ENCODE results near the gene GMPS.
"Not testable (repeated sequence)": the region's sequence is repeated elsewhere in the genome, so short reads cannot be mapped to it uniquely, and the experiment has no call there.

GMPS gene

DNA sequence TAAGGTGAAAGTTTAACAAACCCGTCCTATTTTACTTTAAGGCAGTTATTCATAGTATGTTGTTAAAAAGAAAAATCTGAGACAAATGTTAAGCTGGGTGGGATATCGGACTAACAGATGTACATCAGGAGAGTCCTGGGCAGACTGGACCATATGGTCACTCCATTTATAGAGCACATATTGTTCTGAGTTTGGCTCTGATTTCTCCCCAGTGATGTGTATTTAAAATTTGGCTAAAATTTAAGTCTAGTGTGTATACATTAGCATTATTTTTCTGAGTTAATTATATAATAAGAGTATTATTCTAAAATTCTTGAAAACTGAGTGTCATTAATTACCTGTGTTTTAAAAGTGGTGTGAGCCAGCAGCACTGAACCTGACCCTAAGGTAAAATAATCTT is 6.1 kb downstream of the GMPS start:
- no peak overlapping the region for H3K4me3 ChIP-seq (ENCODE audit: insufficient read length, low read depth)
- H3K9ac ChIP-seq (ENCODE audit: insufficient read length, low read depth) = no peak overlapping the region
- DNase-seq (ENCODE audit: low read depth, low spot score) = no peak
- H3K4me1 ChIP-seq (ENCODE audit: insufficient read depth, insufficient read length) = peaks cover 5% of the 10 kb centered on the region
- H3K27me3 ChIP-seq (ENCODE audit: insufficient read depth, insufficient read length) = no peaks in the 10 kb centered on the region
- TF ChIP-seq SUZ12 (IDR thresholded peaks at IDR 0.05; ENCODE audit: extremely low read depth, insufficient read depth, insufficient read length) (no peak), YY1 (IDR thresholded peaks at IDR 0.05; ENCODE audit: insufficient read depth, insufficient read length) (no peak), ZNF274 (IDR thresholded peaks at IDR 0.05; ENCODE audit: low read depth, low read length) (no peak)
- H3K36me3 ChIP-seq (ENCODE audit: insufficient read depth, insufficient read length, low read length) = no peaks in the 10 kb centered on the region
- H3K9me3 ChIP-seq (ENCODE audit: insufficient read depth, low read length) = no peaks in the 10 kb centered on the region

GRCh38 chr3:155880286-155880685 is 9.8 kb downstream of the GMPS start:
- no peak overlapping the region for H3K4me3 ChIP-seq (ENCODE audit: insufficient read length, low read depth)

DNA sequence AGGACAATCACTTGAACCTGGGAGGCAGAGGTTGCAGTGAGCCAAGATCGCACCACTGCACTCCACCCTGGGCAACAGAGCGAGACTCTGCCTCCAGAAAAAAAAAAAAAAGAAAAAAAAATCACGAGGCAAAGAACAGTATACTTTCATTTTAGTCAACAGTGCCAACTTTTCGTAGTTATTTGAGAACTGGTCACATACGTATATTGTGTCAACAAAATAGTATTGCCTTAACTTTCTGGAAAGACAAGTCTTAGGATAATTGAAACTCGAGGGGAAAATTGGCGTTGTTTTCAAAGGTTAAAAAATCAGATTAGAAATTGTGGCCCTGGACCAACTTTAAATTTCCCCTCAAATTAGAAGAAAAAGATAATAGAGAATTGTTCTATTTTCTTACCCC is 13.8 kb downstream of the GMPS start:
- H3K9ac ChIP-seq (ENCODE audit: insufficient read length, low read depth) = no peak overlapping the region
- H3K27me3 ChIP-seq (ENCODE audit: insufficient read depth, insufficient read length) = no peaks in the 10 kb centered on the region
- no peaks in the 10 kb centered on the region for H3K9me3 ChIP-seq (ENCODE audit: insufficient read depth, low read length)
- TF ChIP-seq ZNF274 (IDR thresholded peaks at IDR 0.05; ENCODE audit: low read depth, low read length) (no peak), YY1 (IDR thresholded peaks at IDR 0.05; ENCODE audit: insufficient read depth, insufficient read length) (no peak), SUZ12 (IDR thresholded peaks at IDR 0.05; ENCODE audit: extremely low read depth, insufficient read depth, insufficient read length) (no peak)
- H3K4me3 ChIP-seq (ENCODE audit: insufficient read length, low read depth) = no peak overlapping the region
- no peaks in the 10 kb centered on the region for H3K36me3 ChIP-seq (ENCODE audit: insufficient read depth, insufficient read length, low read length)
- no peak for DNase-seq (ENCODE audit: low read depth, low spot score)
- H3K4me1 ChIP-seq (ENCODE audit: insufficient read depth, insufficient read length) = no peaks in the 10 kb centered on the region

More at GRCh38 chr3:155880286-155880685, 9.8 kb downstream of the GMPS start:
- Histone ChIP-seq H3K9me3 (ENCODE audit: insufficient read depth, low read length) (no peaks in the 10 kb centered on the region), H3K36me3 (ENCODE audit: insufficient read depth, insufficient read length, low read length) (no peaks in the 10 kb centered on the region), H3K4me1 (ENCODE audit: insufficient read depth, insufficient read length) (peaks cover 1% of the 10 kb centered on the region), H3K27me3 (ENCODE audit: insufficient read depth, insufficient read length) (no peaks in the 10 kb centered on the region), H3K9ac (ENCODE audit: insufficient read length, low read depth) (no peak overlapping the region)
- no peak for DNase-seq (ENCODE audit: low read depth, low spot score)
- TF ChIP-seq YY1 (IDR thresholded peaks at IDR 0.05; ENCODE audit: insufficient read depth, insufficient read length) (no peak), SUZ12 (IDR thresholded peaks at IDR 0.05; ENCODE audit: extremely low read depth, insufficient read depth, insufficient read length) (no peak), ZNF274 (IDR thresholded peaks at IDR 0.05; ENCODE audit: low read depth, low read length) (no peak)

DNA sequence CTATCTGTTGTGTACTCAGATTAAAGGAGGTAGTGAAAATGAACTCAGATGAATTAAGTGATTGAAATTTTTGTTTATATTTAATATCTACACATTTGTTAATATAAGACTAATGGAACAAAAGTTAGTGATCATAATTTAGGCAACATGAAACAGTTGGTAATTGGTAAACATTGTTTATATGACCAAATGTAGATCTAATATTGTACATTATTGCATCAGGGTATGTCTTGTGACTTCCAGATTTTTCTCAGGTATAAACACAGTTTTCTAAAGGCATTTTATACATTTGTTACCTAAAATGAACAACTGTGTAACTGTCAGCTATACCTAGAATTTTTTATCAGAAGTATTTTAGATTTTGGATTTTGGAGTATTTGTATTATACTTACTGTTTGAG is 14.8 kb downstream of the GMPS start:
- no peak for TF ChIP-seq ZNF274 (IDR thresholded peaks at IDR 0.05; ENCODE audit: low read depth, low read length)
- TF ChIP-seq SUZ12 (IDR thresholded peaks at IDR 0.05; ENCODE audit: extremely low read depth, insufficient read depth, insufficient read length) = no peak
- TF ChIP-seq YY1 (IDR thresholded peaks at IDR 0.05; ENCODE audit: insufficient read depth, insufficient read length) = no peak
- H3K4me3 ChIP-seq (ENCODE audit: insufficient read length, low read depth) = no peak overlapping the region
- H3K9me3 ChIP-seq (ENCODE audit: insufficient read depth, low read length) = no peaks in the 10 kb centered on the region
- DNase-seq (ENCODE audit: low read depth, low spot score) = no peak
- no peaks in the 10 kb centered on the region for H3K4me1 ChIP-seq (ENCODE audit: insufficient read depth, insufficient read length)
- no peak overlapping the region for H3K9ac ChIP-seq (ENCODE audit: insufficient read length, low read depth)
- no peaks in the 10 kb centered on the region for H3K27me3 ChIP-seq (ENCODE audit: insufficient read depth, insufficient read length)
- no peaks in the 10 kb centered on the region for H3K36me3 ChIP-seq (ENCODE audit: insufficient read depth, insufficient read length, low read length)

DNA sequence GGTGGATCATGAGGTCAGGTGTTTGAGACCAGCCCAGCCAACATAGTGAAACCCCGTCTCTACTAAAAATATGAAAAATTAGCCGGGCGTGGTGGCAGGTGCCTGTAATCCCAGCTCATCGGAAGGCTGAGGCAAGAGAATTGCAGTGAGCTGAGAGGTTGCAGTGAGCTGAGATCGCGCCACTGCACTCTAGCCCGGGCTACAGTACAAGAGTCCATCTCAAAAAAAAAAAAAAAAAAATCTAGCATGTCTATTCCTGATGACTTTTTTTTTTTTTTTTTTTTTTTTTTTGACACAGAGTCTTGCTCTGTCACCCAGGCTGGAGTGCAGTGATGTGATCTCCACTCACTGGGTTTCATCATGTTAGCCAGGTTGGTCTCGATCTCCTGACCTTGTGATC is 15.9 kb downstream of the GMPS start:
- not testable (repeated sequence) for H3K9me3 ChIP-seq (ENCODE audit: insufficient read depth, low read length); H3K4me3 ChIP-seq (ENCODE audit: insufficient read length, low read depth); H3K4me1 ChIP-seq (ENCODE audit: insufficient read depth, insufficient read length); H3K9ac ChIP-seq (ENCODE audit: insufficient read length, low read depth); H3K36me3 ChIP-seq (ENCODE audit: insufficient read depth, insufficient read length, low read length); H3K27me3 ChIP-seq (ENCODE audit: insufficient read depth, insufficient read length); DNase-seq (ENCODE audit: low read depth, low spot score)

GRCh38 chr3:155886915-155887314 is 16.5 kb downstream of the GMPS start:
- Histone ChIP-seq H3K4me1 (ENCODE audit: insufficient read depth, insufficient read length) (no peaks in the 10 kb centered on the region), H3K4me3 (ENCODE audit: insufficient read length, low read depth) (no peak overlapping the region), H3K27me3 (ENCODE audit: insufficient read depth, insufficient read length) (no peaks in the 10 kb centered on the region), H3K9me3 (ENCODE audit: insufficient read depth, low read length) (no peaks in the 10 kb centered on the region), H3K36me3 (ENCODE audit: insufficient read depth, insufficient read length, low read length) (no peaks in the 10 kb centered on the region), H3K9ac (ENCODE audit: insufficient read length, low read depth) (no peak overlapping the region)
- no peak for DNase-seq (ENCODE audit: low read depth, low spot score)
- TF ChIP-seq ZNF274 (IDR thresholded peaks at IDR 0.05; ENCODE audit: low read depth, low read length) (no peak), SUZ12 (IDR thresholded peaks at IDR 0.05; ENCODE audit: extremely low read depth, insufficient read depth, insufficient read length) (no peak), YY1 (IDR thresholded peaks at IDR 0.05; ENCODE audit: insufficient read depth, insufficient read length) (no peak)

DNA sequence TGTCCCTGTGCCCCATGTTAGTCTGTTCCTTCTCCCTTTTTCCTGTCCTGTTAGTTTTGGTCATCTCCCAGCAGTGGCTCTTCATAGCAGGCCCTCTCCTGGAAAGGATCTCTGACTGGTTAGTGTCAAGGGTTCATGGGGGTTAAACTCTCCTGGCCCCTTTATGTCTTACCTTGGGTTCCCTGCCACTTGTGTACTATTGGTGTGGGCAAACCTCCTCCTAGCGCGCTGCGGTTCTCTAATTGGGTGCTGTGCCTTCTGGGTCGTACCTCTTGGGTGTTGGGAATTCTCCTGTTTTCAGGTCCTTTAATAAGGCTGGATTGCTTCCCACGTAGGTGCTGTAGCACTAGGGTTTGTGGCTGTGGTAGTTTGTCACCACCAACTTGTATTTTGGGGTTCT is 18.8 kb downstream of the GMPS start:
- H3K9me3 ChIP-seq (ENCODE audit: insufficient read depth, low read length) = no peaks in the 10 kb centered on the region
- H3K27me3 ChIP-seq (ENCODE audit: insufficient read depth, insufficient read length) = no peaks in the 10 kb centered on the region
- TF ChIP-seq ZNF274 (IDR thresholded peaks at IDR 0.05; ENCODE audit: low read depth, low read length) (no peak), SUZ12 (IDR thresholded peaks at IDR 0.05; ENCODE audit: extremely low read depth, insufficient read depth, insufficient read length) (no peak), YY1 (IDR thresholded peaks at IDR 0.05; ENCODE audit: insufficient read depth, insufficient read length) (no peak)
- H3K4me3 ChIP-seq (ENCODE audit: insufficient read length, low read depth) = no peak overlapping the region
- no peak overlapping the region for H3K9ac ChIP-seq (ENCODE audit: insufficient read length, low read depth)
- H3K4me1 ChIP-seq (ENCODE audit: insufficient read depth, insufficient read length) = no peaks in the 10 kb centered on the region
- peaks cover 11% of the 10 kb centered on the region for H3K36me3 ChIP-seq (ENCODE audit: insufficient read depth, insufficient read length, low read length)
- DNase-seq (ENCODE audit: low read depth, low spot score) = no peak

- Histone ChIP-seq H3K9me3 (ENCODE audit: insufficient read depth, low read length) (no peaks in the 10 kb centered on the region), H3K36me3 (ENCODE audit: insufficient read depth, insufficient read length, low read length) (peaks cover 19% of the 10 kb centered on the region), H3K4me3 (ENCODE audit: insufficient read length, low read depth) (no peak overlapping the region), H3K27me3 (ENCODE audit: insufficient read depth, insufficient read length) (no peaks in the 10 kb centered on the region), H3K4me1 (ENCODE audit: insufficient read depth, insufficient read length) (no peaks in the 10 kb centered on the region), H3K9ac (ENCODE audit: insufficient read length, low read depth) (no peak overlapping the region)
- DNase-seq (ENCODE audit: low read depth, low spot score) = no peak
- TF ChIP-seq SUZ12 (IDR thresholded peaks at IDR 0.05; ENCODE audit: extremely low read depth, insufficient read depth, insufficient read length) (no peak), ZNF274 (IDR thresholded peaks at IDR 0.05; ENCODE audit: low read depth, low read length) (no peak), YY1 (IDR thresholded peaks at IDR 0.05; ENCODE audit: insufficient read depth, insufficient read length) (no peak)
Observed at GRCh38 chr3:155889952-155890351, 19.5 kb downstream of the GMPS start.

Data from NT2/D1 (cell line).